Measurements from ENCODE around the gene TSFM. TPM values are rescaled to one million over a fixed set of nuclear protein-coding genes. Genes with fewer than 3 reads are reported as not detected.

The TSFM gene
- total RNA-seq, 1 donor from 2014 or later, result 19.6 TPM

DNA sequence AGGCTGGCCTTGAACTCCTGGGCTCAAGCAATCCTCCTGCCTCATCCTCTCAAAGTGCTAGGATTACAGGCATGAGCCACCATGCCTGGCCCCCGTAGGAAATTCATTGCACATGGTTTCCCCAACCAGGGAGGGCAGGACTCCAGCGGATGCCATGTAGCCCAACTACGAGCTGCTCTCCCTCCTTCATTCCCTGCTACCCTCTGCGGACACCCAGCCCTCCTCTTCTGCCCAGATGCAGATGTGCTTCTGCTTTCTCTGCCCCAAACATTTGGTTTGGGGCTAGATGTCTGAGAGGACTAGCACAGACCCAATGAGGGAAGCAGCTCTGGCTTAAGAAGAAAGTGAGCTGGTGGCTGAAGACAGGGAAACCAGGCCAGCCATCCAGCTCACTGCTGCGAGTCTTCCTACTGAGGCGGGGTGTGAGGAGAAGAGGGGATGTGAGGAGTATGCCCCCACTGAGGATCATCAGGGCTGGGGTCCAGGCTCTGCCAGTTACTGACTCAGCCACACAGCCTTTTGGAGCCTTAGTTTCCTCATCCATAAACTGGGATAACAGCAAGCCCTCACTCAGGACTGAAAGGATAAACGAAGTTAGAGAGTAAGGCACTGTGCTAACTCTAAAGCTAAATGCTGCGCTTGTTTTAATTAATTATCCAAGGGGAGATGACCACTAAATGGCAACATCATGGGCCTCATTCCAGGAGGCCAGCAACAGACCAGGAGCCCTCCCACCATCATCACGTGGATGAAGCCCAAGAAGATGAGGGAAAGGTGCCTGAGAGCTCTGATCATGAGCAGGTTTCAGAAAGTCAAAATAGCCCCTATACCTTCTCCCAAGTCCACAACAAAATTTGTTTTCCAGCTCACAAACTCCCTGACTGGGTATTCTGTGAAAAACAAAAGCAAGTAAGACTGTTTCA is 53.0 kb downstream of the TSFM start:
- DNase-seq, result no peak

DNA sequence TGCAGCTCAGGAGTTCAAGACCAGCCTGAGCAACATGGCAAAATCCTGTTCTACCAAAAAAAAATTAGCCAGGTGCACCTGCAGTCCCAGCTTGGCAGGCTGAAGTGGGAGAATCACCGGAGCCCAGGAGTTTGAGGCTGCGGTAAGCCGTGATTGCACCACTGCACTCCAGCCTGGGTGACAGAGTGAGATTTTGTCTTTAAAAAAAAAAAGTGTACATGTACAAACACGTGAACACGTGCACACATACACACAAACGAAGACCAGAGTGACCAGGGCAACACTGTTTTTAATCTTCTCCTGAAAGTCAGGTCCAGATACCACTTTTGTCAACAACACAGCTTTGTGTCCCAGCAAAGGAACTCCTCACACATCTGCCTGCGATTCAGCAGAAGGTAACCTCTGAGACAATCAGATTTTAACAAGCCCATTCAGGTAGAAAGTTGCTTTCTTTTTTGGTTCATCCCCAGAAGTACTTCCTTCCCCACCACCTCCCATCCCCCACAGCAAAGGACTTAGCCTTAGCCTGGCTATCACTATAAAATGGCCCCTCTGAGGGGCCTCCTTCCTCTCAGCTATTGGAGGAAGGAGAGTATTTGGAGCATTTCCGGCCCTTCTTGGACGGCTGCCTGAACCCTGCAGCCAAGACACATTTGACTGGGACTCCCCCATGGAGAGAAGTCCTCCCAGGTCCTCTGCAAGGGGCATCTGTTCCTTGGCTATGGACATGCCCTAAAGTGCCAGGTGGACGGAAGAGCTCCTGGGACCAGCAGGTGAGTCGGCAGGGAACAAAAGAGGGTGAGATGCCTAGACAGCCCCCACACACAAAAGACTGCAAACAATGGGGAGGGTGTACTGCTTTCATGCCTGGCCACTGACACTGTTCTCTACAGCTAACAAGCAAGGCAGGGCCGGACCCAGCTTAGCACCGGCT is 54.1 kb downstream of the TSFM start:
- peak; percentile 94 for DNase-seq

DNA sequence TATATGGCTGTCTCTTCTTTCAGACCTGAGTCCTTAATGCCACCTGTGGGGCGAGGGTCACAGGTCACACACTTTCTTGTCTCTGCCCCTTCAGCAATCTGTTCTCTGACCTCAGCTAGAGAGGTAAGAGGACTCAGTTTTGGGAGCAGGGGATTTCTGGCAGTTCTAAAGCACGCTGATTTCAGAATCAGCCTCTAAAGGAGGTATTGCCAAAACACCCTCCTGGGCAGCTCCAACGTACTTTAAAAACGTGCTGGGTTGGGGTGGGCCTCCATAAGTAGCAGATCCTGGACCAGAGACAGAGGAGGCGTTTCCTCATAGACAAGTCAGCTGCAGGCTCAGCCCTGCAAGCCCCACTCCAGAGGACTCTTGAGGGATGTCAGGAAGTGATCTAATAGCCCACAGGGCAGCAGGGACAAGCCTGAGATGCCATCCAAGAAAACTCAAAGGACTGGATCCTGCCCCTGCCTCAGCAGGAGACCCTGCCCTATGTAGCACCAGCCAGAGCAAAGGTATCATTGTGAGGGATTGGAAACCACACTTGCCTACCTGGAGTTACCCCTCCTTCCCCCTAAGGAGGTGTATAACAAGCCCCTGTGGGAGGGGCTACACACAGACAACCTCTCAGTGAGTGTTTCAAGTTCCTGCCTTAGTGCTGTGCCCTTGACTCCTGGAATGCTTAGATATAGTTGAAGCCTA is 55.4 kb downstream of the TSFM start:
- DNase-seq, result peak; percentile 78

DNA sequence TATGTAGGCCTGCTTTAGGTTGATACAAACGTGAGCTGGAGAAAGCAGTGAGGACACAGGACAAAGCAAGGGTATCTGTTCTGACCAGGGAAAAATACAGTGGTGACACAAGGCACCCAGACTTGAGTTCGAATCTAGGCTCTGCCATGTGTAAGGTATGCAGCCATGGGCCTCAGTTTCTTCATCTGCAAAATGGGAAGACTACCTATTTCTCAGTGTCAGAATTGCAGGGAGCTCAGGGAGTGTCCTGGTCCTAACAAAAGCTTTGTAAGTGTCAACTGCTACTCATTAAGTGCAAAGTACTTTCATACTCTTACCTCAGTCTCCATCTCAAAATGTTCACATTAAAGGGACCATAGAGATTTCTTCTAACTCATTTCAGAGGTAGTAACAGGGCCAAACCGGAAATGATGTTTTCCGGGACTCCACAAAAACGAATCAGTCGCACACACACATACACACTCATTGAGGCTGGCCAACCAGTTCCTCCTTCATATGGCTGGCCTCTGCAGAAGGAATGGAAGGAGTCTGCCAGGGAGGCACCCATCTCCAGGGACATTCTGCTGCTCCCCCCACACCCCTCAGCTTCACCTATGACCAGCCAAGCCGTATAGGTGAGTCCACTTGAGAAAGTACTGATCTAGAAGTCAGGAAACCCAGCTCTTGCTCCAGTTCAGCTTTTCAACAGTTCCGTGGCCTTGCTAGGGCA is 56.2 kb downstream of the TSFM start:
- DNase-seq, result no peak

DNA sequence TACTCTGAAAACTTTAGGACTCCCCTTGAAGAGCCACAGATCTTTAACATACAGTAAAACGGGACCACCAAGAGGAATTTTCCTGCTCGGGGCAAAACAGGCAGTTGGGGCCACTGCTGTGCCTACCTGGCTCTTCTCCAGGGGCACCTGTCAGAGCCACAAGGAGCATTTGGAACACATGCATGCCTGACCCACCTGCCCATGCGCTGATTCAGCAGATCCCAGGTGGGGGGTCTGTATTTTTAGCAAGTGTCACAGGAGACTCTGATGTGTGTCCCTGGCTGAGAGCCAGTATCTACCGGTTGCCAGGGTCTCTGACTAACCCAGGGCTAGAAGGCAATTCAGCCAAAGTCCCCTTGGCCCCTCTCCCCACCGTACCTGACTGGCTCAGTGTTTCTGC is 57.4 kb downstream of the TSFM start:
- no peak for DNase-seq

DNA sequence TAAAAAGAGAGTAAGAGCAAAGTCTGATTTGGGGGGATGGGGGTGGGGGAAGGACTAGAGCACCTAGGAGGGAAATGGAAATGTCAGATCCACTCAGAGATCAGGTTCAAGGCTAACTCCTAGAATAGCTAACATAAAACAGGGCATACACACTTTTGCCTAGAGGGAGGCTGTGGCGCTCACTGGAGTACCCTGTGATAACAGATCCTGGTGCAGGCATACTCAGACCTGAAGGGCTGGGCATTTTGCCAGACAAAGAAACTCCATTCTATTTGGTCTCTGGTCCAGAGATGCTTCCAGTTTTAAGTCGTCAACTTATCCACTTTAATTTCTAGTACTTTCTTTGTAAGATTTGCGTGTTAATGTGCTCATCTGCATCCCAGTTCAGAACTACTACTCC is 58.1 kb downstream of the TSFM start:
- DNase-seq, result peak; percentile 71

DNA sequence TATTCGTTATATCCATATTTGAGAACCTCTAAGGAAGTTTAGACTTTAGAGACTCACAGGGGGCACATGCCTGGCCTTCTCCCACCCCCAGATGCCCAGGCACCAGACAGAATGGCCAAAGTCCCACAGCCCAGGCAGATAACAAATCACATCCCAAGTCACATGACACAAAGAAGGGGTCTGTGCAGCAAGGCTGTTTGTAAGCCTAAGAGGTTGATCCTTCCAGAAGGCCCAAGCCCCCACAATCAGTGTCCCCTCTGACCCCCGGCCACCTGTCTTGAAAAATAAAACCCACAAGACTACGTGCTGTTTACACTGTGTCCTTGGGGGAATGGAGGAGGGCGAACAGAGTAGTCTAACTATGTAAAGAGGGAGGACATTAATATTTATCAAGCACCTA is 58.9 kb downstream of the TSFM start:
- DNase-seq, result no peak

DNA sequence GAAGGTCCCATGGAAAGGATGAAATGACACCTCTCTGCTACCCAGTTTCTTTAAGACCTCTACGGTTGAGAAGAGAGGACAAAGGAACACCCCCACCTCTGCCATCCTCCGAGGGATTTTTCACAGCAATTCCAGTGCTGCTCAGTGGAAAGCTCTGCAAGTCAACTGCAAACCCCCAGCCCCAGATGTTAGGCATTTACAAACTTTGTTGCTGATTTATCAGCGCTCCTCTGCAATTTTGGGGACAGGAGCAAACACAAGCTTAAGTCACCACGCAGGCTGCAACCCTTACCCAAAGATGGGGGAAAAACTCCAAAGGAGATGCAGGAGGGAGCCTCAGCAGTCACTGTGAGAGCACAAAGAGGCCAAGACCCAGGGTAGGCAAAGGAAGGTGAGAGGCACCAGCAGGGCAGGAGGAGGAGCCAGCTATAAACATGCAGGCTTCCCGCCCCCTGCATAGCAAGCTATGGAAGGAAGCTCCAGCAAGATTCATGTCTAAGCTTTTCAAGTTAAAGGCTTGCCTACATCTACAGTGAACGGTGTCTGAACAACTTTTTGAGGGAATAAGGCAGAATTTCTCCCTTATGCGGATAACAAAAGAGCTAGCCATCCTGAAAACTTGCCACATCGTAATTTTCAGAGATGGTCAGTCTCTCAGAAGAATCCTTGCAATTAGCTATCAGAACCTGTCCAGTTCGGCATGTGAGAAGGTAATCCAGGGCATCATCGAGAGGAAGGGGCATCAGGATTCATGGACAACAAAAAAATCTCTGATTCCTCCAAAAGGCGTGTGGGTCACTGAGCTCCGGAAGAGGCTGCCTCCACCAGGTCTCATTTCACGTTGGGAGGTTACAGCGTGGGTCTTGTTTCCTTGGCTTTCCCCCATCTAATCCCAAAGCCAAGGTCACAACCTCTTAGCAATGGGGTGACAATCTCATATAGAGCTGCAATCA is 60.0 kb downstream of the TSFM start:
- DNase-seq, result no peak

DNA sequence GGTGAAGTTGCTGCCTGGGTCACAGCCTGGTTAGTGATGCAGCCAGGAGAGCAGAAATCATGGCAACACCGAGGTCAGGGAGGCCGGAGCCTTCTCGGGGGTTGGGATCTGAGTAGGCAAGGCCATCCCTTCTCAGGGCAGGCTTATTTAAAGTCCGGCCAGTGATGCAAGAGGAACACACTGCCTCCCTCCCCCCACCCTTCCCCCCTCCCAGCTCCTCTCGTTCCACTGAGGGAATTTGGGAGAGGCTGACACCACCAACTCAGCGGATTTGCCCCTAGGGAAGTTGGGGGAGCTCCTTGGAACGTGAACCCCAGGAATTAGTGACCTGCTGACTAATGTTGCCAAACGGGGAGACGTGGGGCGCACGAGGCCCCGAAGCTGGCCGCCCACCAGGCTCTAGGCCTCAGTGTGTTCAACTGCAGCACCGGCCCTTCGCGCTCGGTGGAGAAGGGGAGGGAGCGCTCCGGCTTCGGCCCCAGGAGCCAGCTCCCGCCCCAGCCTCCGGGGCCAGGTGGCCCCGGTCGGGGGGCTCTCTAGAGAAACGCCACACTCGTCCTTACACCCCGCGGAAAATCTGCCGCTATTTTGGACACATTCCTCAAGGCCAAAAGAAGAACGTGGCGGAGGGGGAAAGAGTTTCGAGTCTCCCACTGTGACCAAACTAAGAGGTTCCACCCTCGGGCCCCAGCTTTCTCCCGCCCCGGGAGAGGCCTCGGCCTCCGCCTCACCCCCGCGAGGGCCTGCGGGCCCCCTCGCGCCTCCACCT is 62.3 kb downstream of the TSFM start:
- DNase-seq, result peak; percentile 63

DNA sequence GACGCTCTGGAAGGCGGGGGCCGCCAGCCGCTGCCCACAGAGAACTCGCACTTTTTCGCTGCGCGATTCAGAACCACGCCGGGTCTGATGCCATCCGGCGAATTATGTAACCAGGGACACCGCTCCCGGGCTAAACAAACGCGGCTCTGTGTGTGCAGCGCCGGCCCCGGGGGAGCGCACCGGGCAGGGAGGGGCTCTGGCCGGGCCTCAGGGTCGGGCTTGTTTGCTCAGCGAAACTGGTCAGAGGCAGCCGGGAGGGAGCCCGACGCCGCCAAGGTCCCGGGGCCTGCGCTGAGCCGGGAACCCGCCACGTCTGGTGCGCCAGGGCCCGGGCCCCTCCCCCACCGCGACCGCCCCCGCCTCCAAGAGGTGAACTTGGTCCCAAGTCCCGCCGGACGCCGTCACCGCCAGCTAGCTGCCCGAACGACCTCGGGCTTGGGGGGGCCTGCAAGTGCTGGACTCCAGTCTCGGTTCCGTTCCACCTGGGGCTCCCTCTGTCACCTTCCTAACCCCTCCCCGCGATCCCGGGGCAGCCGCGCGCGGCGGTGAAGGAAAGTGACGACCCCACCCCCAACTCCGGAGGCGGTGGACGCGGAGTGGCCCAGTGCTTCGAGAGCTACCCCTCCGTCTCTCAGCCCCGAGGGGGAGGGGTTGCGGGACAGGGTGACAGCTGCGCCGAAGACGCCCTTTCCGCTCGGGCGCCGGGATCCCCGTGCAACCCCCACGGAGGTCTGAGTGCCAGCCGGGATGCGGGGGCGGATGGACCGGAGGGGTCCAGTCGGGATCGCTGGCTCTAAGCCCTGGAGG is 63.1 kb downstream of the TSFM start:
- peak; percentile 85 for DNase-seq

DNA sequence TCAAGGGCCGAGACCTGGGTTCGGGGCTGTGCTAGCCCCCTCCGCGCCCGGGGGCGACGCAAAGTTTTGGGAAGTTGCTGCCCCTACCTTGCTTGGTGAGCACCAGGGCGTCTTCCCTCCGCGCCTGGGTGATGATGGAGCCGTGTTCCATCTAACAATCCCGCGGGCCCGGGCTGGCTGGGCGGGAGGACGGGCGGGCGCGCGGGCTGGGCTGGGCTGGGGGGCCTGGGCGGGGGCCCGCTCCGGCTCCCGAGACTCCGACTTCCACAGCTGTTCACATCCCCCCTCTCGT is 63.6 kb downstream of the TSFM start:
- DNase-seq, result no peak

DNA sequence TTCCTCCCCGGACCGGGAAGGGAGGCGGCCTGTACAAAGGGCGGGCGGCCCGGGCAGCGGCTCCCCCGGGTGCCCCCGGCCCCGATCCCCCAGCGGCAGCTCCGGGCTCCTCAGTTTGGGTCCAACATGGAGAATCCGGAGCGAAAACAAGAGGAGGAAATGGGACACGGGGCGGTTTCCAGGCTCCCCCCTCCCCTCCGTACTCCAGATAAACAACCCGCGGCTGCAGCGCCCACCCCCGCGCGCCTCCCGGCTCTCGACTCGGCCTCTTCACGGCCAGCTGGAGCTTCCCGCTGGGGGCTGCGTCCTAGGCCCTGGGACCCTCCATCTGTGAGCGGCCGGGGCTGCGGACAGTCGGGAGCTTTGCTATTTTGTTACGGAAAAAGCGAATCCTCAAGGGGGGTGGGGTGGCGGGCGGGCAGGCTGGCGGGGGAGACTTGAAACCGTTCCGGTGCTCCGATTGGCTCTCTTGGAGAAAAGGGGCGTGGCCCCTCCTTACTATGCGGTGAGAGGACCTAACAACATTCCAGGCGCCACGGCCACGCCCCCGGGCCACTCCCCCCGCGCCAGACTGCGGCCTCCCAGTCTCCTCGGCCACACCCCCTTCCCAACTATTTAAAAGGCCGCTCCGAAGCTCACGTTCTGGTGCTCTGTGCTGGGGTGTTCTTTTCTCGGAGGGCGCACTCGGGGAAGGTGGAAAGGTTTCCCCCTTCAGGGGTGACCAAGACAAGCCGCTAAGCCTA is 64.2 kb downstream of the TSFM start, which contains the start of gene CTDSP2:
Gene CTDSP2 (minus strand): TSS at position 153 of the 743 bp plus-strand sequence. CDS start 294 bp downstream, outside the sequence.
- peak; percentile 99 for DNase-seq

Small RNAs within 50 kb of the gene (small RNA-seq; reads per million reads assigned to genes)
- 12.7 reads per million, percentile 94 among the genes with 10 or more reads in this experiment for gene MIR26A2 (ENCODE audit: low replicate concordance)
- not detected for gene RNU6-1083P (ENCODE audit: low replicate concordance)

Other genes starting within 250 kb of the TSFM start
- gene DCTN2, start 235.6 kb upstream of the TSFM start, total RNA-seq, result 140 TPM
- 0.82 TPM for gene KIF5A, start 232.7 kb upstream of the TSFM start, total RNA-seq
- 12.6 TPM for gene PIP4K2C, start 191.6 kb upstream of the TSFM start, total RNA-seq
- 19.2 TPM for gene DTX3, start 178.0 kb upstream of the TSFM start, total RNA-seq
- 18.6 TPM for gene ARHGEF25, start 171.4 kb upstream of the TSFM start, total RNA-seq
- gene B4GALNT1, start 149.6 kb upstream of the TSFM start, total RNA-seq, result 3.3 TPM
- gene OS9, start 88.7 kb upstream of the TSFM start, total RNA-seq, result 146 TPM
- 3.7 TPM for gene AGAP2, start 44.0 kb upstream of the TSFM start, total RNA-seq
- gene TSPAN31, start 37.7 kb upstream of the TSFM start, total RNA-seq, result 57.0 TPM
- gene CDK4, start 30.5 kb upstream of the TSFM start, total RNA-seq, result 140 TPM
- gene MARCHF9, start 27.7 kb upstream of the TSFM start, total RNA-seq, result 9.2 TPM
- 0.10 TPM for gene CYP27B1, start 15.7 kb upstream of the TSFM start, total RNA-seq
- gene METTL1, start 10.7 kb upstream of the TSFM start, total RNA-seq, result 6.9 TPM
- 10.1 TPM for gene EEF1AKMT3, start 10.2 kb upstream of the TSFM start, total RNA-seq
- gene AVIL, start 35.9 kb downstream of the TSFM start, total RNA-seq, result 12.0 TPM
- 114 TPM for gene CTDSP2, start 63.9 kb downstream of the TSFM start, total RNA-seq
- 10.2 TPM for gene ATP23, start 158.8 kb downstream of the TSFM start, total RNA-seq